Nephron progenitor cell (in vitro differentiated cells): ENCODE measurements around the gene TTC34.

Source experiments
- DNase-seq: peaks from one replicate; pipeline ENCODE4 v3.0.0; 2021
- H3K27ac Mint-ChIP-seq: 2 replicates; pipeline ENCODE4 v1.8.0; 2021; ENCODE audit warnings: mild to moderate bottlenecking, moderate library complexity, mixed read lengths
- H3K27me3 Mint-ChIP-seq: 2 replicates; pipeline ENCODE4 v1.8.0; 2021; ENCODE audit warnings: mild to moderate bottlenecking, low read depth, mixed read lengths; ENCODE audit not compliant: poor library complexity
- H3K36me3 Mint-ChIP-seq: 2 replicates; pipeline ENCODE4 v1.8.0; 2021; ENCODE audit warnings: low read depth, mixed read lengths
- H3K4me1 Mint-ChIP-seq: 2 replicates; pipeline ENCODE4 v1.8.0; 2021; ENCODE audit warnings: mixed read lengths
- H3K4me3 Mint-ChIP-seq: 2 replicates; pipeline ENCODE4 v1.8.0; 2021; ENCODE audit warnings: mild to moderate bottlenecking, moderate library complexity, mixed read lengths
- H3K9me3 Mint-ChIP-seq: 2 replicates; pipeline ENCODE4 v1.8.0; 2021; ENCODE audit warnings: mild to moderate bottlenecking, moderate library complexity, mixed read lengths
- TF ChIP-seq, protein P1 (sequence below): fragments of 200-600 bp; sonication (generic); IDR thresholded peaks from 2 replicates; pipeline ENCODE4 v1.5.0; 2021; ENCODE audit warnings: antibody characterized with exemption

Gene TTC34

GRCh38 chr1:2807678-2808385 is 6.3 kb upstream of the TTC34 start:
- H3K36me3 Mint-ChIP-seq = no peaks in the 10 kb centered on the region
- TF ChIP-seq, protein P1, sequence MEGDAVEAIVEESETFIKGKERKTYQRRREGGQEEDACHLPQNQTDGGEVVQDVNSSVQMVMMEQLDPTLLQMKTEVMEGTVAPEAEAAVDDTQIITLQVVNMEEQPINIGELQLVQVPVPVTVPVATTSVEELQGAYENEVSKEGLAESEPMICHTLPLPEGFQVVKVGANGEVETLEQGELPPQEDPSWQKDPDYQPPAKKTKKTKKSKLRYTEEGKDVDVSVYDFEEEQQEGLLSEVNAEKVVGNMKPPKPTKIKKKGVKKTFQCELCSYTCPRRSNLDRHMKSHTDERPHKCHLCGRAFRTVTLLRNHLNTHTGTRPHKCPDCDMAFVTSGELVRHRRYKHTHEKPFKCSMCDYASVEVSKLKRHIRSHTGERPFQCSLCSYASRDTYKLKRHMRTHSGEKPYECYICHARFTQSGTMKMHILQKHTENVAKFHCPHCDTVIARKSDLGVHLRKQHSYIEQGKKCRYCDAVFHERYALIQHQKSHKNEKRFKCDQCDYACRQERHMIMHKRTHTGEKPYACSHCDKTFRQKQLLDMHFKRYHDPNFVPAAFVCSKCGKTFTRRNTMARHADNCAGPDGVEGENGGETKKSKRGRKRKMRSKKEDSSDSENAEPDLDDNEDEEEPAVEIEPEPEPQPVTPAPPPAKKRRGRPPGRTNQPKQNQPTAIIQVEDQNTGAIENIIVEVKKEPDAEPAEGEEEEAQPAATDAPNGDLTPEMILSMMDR = no peak
- no peaks in the 10 kb centered on the region for H3K4me1 Mint-ChIP-seq
- DNase-seq = no peak
- peaks cover 3% of the 10 kb centered on the region for H3K27me3 Mint-ChIP-seq
- H3K27ac Mint-ChIP-seq = no peak overlapping the region
- no peak overlapping the region for H3K4me3 Mint-ChIP-seq
- peaks cover 60% of the 10 kb centered on the region for H3K9me3 Mint-ChIP-seq

- Mint-ChIP-seq H3K4me3 (no peak overlapping the region), H3K36me3 (no peaks in the 10 kb centered on the region), H3K4me1 (no peaks in the 10 kb centered on the region), H3K27ac (no peak overlapping the region), H3K9me3 (peaks cover 52% of the 10 kb centered on the region), H3K27me3 (peaks cover 3% of the 10 kb centered on the region)
- no peak for DNase-seq
- TF ChIP-seq, protein P1 = no peak
Observed at GRCh38 chr1:2807036-2807435, 5.5 kb upstream of the TTC34 start.

- H3K4me3 Mint-ChIP-seq = no peak overlapping the region
- H3K27me3 Mint-ChIP-seq = peaks cover 3% of the 10 kb centered on the region
- DNase-seq = no peak
- H3K27ac Mint-ChIP-seq = no peak overlapping the region
- H3K36me3 Mint-ChIP-seq = no peaks in the 10 kb centered on the region
- no peaks in the 10 kb centered on the region for H3K4me1 Mint-ChIP-seq
- peaks cover 49% of the 10 kb centered on the region for H3K9me3 Mint-ChIP-seq
- TF ChIP-seq, protein P1 = no peak
Observed at GRCh38 chr1:2806591-2806990, 5.1 kb upstream of the TTC34 start.

DNA sequence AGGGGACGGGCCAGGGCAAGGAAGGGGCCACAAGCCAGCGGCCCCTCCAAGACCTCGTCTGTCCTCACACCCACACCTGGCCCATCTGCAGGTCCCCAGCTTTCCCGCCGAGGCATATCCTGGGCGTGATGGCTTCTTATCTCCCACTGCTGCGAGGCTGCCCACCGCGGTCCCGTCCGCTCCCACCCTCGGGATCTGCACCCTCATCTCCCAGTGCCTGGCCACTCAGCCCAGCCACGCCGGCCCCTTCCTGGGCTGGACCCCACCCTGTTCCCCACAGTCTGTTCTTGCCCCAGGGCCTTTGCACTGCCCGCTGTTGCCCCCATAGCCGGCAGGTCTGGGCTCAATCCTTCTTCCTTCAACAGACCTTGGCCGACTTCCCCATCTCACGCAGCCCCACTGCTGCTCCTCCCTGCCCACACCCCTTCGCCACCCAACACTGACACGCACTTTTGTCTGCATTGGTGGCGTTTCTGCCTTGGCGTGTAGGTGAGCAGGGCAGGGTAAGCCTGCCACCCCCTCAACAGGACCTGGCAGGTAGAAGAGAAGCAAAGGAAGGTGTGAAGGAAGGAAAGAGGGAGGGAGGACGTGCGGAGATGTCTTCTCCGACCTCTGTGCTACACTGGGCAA is 4.4 kb upstream of the TTC34 start:
- Mint-ChIP-seq H3K36me3 (no peaks in the 10 kb centered on the region), H3K4me3 (no peak overlapping the region), H3K9me3 (peaks cover 45% of the 10 kb centered on the region), H3K27me3 (peaks cover under 1% of the 10 kb centered on the region), H3K4me1 (no peaks in the 10 kb centered on the region), H3K27ac (no peak overlapping the region)
- TF ChIP-seq, protein P1 = no peak
- DNase-seq = no peak

DNA sequence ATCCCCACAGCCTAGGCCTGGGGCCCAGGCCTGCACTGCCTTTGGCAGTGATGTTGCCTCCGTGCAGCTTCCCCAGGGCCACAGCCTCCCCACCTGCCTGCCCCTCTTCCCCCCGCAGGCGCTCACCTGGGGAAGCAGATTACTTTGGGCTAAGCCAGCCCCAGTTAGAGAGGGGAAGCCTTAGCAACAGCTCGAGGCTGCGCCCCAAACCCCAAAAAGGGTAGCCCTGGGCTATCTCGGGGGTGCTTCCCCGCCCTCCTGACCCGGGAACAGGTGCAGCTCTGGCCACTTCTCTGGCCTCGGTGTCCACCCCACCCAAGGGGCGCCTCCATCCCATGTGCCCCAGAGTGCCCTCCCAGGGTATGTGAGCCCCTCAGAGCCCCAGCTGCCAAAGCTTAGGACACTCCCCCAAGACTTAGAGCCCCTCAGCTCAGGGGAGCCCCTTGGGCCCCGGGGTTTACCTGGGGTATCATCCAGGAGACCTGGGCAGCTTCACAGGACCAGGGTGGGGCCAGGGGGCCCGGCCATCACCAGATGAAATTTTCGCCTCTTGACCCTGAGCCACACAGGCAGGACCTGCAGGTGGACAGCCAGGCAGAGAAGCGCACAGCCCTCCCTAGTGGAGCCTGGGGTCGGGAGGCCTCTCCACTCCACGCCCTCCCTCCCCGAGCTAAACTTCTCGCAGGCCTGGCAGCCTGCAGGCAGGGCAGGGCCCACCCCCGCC is 3.3 kb upstream of the TTC34 start:
- Mint-ChIP-seq H3K4me3 (no peak overlapping the region), H3K9me3 (peaks cover 39% of the 10 kb centered on the region), H3K4me1 (no peaks in the 10 kb centered on the region), H3K27ac (no peak overlapping the region), H3K36me3 (no peaks in the 10 kb centered on the region), H3K27me3 (no peaks in the 10 kb centered on the region)
- TF ChIP-seq, protein P1 = no peak
- no peak for DNase-seq
